ENCODE results near the gene ACTL6B. TPM values are rescaled to one million over a fixed set of nuclear protein-coding genes. Genes with fewer than 3 reads are reported as not detected.
A peak's percentile ranks its signal among the peaks of the same experiment; 100 is the strongest.

ACTL6B gene
- total and polyA plus RNA-seq, 9 of the 15 experiments (the other 6 are each of a cell fraction or from before 2014, with no cell fraction given), result not detected

GRCh38 chr7:100604028-100604975 is 51.9 kb downstream of the ACTL6B start (continued):
- TF ChIP-seq ZNF318 (IDR thresholded peaks at IDR 0.05; ENCODE audit: borderline replicate concordance in 1 of 2, low read depth in 1 of 2) (no peak), ZNF408 (CRISPR knock-in tag; IDR thresholded peaks at IDR 0.05; ENCODE audit: low read depth) (no peak), MEIS2 (IDR thresholded peaks at IDR 0.05; ENCODE audit: partially characterized antibody) (no peak), TCF7L2 (IDR thresholded peaks at IDR 0.05; ENCODE audit: low read depth, low read length) (no peak), MCM2 (IDR thresholded peaks at IDR 0.05; ENCODE audit: low read depth) (no peak), RBM22 (IDR thresholded peaks at IDR 0.05; ENCODE audit: low read depth, low read length, poor library complexity, severe bottlenecking) (no peak), NBN (IDR thresholded peaks at IDR 0.05; ENCODE audit: low read depth) (peak; percentile 85; the same call in 1 of the 2 replicates), MBD2 (IDR thresholded peaks at IDR 0.05; ENCODE audit: borderline replicate concordance, low read depth) (peak; percentile 54; the same call in 1 of the 2 replicates), ZNF354B (CRISPR knock-in tag; IDR thresholded peaks at IDR 0.05) (no peak), SLC30A9 (CRISPR knock-in tag; IDR thresholded peaks at IDR 0.05) (no peak), CREB3 (tag; conservative IDR thresholded peaks at IDR 0.05; ENCODE audit: low read depth) (no peak), SP2 (IDR thresholded peaks at IDR 0.05; ENCODE audit: extremely low read depth, low read depth, low read length, poor library complexity, severe bottlenecking) (no peak), SAFB2 (IDR thresholded peaks at IDR 0.05; ENCODE audit: borderline replicate concordance, low read depth, low read length, severe bottlenecking) (no peak), KDM4B (IDR thresholded peaks at IDR 0.05; ENCODE audit: borderline replicate concordance in 2 of 2, low read depth in 1 of 2) (no peak), ZNF717 (CRISPR knock-in tag; IDR thresholded peaks at IDR 0.05) (no peak), PML (IDR thresholded peaks at IDR 0.05; ENCODE audit: low read length) (peak; percentile 54; the same call in 1 of the 2 replicates)

All from K562 (cell line).